HG03064 (cell line): ENCODE results near the gene PPP2R2D.
"Not testable (repeated sequence)": the region's sequence is repeated elsewhere in the genome, so short reads cannot be mapped to it uniquely, and the experiment has no call there.

ENCODE experiments used
- ATAC-seq: cut with Tn5 transposase; IDR thresholded peaks from one replicate; pipeline ENCODE4 v1.9.1; 2021; ENCODE audit warnings: low read depth; ENCODE audit not compliant: unreplicated experiment

The PPP2R2D gene

GRCh38 chr10:131902691-131903090 is 1.9 kb downstream of the PPP2R2D start:
- ATAC-seq = no peak

- no peak for ATAC-seq
Measured at GRCh38 chr10:131905267-131905571, 4.4 kb downstream of the PPP2R2D start.

GRCh38 chr10:131905603-131906268 is 4.9 kb downstream of the PPP2R2D start:
- ATAC-seq = no peak

- no peak for ATAC-seq
Measured at GRCh38 chr10:131906269-131906639, 5.4 kb downstream of the PPP2R2D start.

- ATAC-seq = no peak
Measured at GRCh38 chr10:131907679-131908078, 6.9 kb downstream of the PPP2R2D start.

- no peak for ATAC-seq
Measured at GRCh38 chr10:131908151-131908550, 7.3 kb downstream of the PPP2R2D start.

GRCh38 chr10:131909014-131909808 is 8.4 kb downstream of the PPP2R2D start:
- ATAC-seq = no peak

GRCh38 chr10:131909929-131910328 is 9.1 kb downstream of the PPP2R2D start:
- ATAC-seq = no peak

- ATAC-seq = no peak
Measured at GRCh38 chr10:131910663-131911314, 10.0 kb downstream of the PPP2R2D start.

GRCh38 chr10:131911451-131911850 is 10.6 kb downstream of the PPP2R2D start:
- no peak for ATAC-seq

GRCh38 chr10:131912620-131913019 is 11.8 kb downstream of the PPP2R2D start:
- ATAC-seq = no peak

GRCh38 chr10:131915484-131915883 is 14.7 kb downstream of the PPP2R2D start:
- no peak for ATAC-seq

GRCh38 chr10:131915990-131916766 is 15.4 kb downstream of the PPP2R2D start:
- ATAC-seq = no peak

GRCh38 chr10:131916767-131917160 is 16.0 kb downstream of the PPP2R2D start:
- not testable (repeated sequence) for ATAC-seq

- not testable (repeated sequence) for ATAC-seq
Measured at GRCh38 chr10:131917496-131917895, 16.7 kb downstream of the PPP2R2D start.

- ATAC-seq = not testable (repeated sequence)
Measured at GRCh38 chr10:131919461-131919860, 18.7 kb downstream of the PPP2R2D start.

GRCh38 chr10:131920151-131920550 is 19.3 kb downstream of the PPP2R2D start:
- no peak for ATAC-seq

- ATAC-seq = no peak
Measured at GRCh38 chr10:131920693-131921092, 19.9 kb downstream of the PPP2R2D start.

GRCh38 chr10:131921184-131921583 is 20.4 kb downstream of the PPP2R2D start:
- ATAC-seq = no peak

- ATAC-seq = no peak
Measured at GRCh38 chr10:131923038-131923756, 22.4 kb downstream of the PPP2R2D start.
